ENCODE data around the gene CPNE5.
"Not testable (repeated sequence)": the region's sequence is repeated elsewhere in the genome, so short reads cannot be mapped to it uniquely, and the experiment has no call there.

The CPNE5 gene

DNA sequence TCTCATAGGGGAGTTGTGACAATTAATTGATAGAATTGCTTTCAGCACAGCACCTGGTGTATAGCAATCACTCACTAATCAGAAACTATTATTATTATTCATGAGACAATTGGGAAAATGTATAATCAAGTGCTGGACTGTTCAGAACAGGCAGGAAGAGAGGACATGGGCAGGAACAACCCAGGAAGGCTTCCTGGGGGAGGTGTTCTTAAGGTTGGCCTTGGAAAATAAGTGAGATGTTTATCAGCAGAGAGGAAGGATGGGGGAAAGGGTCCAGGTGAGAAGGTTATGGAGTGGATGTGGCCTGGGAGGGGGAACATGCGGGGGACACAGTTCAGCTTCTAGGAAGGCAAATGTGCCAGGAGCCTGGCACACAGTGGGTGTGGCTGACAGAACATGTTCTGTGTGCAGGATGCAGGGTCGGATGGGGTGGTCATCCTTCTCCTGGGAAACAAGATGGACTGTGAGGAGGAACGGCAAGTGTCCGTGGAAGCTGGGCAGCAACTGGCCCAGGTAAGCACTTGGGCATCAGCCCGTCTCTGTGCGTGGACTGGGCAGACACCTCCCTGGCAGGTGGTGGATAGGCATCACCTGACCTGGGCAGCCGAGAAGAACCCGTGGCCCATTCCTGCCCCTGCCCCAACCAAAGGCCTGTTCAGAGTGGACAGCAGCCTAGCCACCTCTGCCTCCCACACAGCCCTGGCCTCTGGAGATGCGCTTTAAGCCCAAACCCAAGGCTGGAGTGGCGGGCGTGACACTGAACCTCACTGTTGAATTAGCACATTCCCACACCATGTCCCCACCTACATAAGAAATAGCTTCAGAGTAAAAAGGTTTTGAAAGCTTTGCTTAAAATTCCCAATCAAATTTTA is 110.7 kb downstream of the CPNE5 start:
- DNase-seq (ENCODE audit: low read depth, low spot score): no peak

DNA sequence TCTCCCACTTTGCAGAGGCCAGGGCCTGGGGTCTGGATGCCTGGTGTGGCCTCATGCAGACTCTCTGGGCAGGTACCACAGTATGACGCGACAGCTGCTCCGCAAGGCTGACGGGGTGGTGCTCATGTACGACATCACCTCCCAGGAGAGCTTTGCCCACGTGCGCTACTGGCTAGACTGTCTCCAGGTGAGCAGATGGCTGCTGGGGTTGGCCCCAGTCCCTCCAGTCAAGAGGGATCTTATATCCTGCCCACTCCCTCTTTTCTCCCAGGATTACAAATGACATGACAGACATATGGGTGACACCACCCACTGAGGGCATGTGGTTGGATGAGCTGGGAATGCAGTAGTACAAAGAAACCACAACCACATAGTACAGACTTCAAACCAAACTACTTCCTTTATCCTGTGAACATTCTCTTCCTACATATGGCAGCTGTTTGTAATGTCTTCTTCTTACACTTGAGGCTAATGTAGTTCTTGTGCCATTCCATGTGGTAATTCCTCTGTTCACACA is 111.7 kb downstream of the CPNE5 start:
- peak; percentile 50 for DNase-seq (ENCODE audit: low read depth, low spot score)

- DNase-seq (ENCODE audit: low read depth, low spot score): no peak
Observed at GRCh38 chr6:36725581-36725980, 113.7 kb downstream of the CPNE5 start.

DNA sequence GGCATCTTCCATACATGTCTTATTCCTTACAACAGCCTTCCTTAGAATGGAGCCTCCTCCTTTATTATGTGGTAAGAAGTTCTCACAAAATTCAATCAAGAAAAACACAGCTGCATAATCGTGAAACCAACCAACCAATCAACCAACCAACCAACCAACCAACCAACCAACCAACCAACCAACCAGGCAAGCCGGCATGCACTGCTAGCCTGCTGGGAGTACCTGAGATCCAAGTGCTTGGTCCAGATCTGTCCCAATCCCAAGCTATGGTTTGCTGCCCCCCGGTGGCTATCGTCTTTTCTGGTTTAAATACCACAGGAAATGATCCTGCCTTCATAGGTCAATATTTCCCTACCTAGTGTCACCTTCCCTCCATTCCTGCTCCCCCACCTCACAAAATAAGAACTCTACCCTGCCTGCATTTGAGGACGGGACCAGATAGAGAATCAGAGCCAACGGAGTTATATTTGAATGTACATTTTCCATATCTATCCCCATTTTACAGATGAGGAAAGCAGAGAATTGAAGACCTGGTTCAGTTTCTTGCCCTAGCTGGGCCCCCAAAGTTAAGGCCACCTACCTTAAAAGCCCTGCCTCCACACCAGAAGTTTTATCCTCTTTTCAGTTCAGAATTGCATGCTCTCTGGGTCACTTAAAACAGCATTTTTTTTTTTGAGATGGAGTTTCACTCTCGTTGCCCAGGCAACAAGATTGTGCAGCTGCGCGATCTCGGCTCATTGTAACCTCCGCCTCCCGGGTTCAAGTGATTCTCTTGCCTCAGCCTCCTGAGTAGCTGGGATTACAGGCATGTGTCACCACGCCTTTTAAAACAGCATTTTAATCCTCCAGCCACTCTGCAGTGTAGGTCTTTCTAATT is 114.5 kb downstream of the CPNE5 start:
- peak; percentile 76 for DNase-seq (ENCODE audit: low read depth, low spot score)

GRCh38 chr6:36723992-36724391 is 115.3 kb downstream of the CPNE5 start:
- not testable (repeated sequence) for DNase-seq (ENCODE audit: low read depth, low spot score)

DNA sequence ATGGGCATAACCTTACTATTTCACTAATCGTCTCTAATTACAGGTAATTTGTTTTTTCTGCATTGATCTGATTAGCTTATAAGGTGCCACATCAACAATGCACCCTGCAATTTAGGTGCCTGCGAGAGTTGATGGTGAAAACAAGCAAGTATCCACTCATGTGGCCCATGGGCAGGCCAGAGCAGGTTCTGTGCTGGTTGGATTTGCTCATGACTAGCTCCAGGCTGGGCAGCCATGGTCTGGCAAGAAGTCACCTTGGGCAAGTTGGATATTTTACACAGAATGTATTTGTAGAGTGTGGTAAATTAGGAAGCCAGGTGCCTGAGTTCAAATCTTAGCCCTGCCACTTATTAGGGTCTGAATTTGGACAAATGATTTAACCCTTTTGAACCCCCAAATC is 116.4 kb downstream of the CPNE5 start:
- DNase-seq (ENCODE audit: low read depth, low spot score): no peak

- no peak for DNase-seq (ENCODE audit: low read depth, low spot score)
Observed at GRCh38 chr6:36722365-36722764, 116.9 kb downstream of the CPNE5 start.

GRCh38 chr6:36721369-36722140 is 117.7 kb downstream of the CPNE5 start:
- DNase-seq (ENCODE audit: low read depth, low spot score): no peak

DNA sequence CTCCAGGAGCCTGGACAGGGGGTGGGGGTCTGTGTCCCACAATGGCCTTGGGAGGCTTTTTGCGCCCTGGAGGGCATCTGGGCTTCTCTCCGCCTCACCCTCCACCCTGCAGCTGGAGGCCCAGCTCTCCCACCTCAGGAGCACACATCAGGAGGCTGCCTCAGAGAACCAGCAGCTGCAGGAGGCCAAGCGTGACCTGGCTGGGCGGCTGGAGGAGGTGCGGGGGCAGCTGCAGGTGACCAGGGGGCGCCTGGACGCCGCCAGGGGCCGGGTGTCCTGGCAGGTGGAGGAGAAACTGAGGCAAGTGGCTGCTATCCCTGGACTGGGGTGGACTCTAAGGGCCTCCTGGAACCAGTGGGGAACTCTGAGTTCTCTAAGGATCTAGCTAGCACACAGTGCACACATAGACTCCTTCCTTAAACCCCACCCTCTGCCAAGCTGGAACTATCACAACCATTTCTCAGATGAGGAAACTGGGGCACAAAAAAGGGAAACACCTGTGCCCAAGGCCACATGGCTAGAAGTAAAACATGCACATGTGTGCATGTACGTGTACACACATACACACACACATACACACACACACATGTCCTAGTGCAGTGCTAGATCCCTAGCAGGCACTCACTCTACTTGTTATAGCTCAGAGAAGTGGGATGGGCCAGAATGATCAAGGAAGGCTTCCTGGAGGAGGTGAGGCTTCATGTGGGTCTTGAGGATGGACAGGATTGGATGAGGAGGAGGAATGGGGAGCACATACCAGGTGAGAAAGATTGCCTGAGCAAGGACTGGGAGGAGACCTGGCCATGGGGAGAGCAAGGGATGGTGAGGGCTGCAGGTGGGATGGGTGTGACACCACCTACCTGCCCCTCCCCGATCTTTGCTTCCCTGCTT is 118.7 kb downstream of the CPNE5 start:
- no peak for DNase-seq (ENCODE audit: low read depth, low spot score)

GRCh38 chr6:36719126-36719525 is 120.1 kb downstream of the CPNE5 start:
- DNase-seq (ENCODE audit: low read depth, low spot score): no peak

DNA sequence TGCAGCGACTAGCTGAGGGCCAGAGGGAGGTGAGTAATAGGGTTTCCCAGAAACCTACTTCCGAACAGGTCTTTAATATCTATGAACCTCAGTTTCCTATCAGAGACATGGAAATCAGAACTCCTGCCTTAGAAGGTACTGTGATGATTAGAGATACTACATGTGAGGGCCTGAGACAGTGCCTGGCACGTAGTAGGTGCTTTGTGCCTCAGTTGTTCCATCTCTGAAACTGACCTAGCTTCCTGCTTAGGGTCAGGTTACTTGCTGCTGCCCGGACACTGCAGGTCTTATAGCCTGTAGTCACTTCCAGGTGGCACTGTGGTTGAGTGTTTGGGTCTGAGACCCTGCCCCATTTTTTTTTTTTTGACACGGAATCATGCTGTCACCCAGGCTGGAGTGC is 120.7 kb downstream of the CPNE5 start:
- no peak for DNase-seq (ENCODE audit: low read depth, low spot score)

- no peak for DNase-seq (ENCODE audit: low read depth, low spot score)
Observed at GRCh38 chr6:36717871-36718540, 121.2 kb downstream of the CPNE5 start.

DNA sequence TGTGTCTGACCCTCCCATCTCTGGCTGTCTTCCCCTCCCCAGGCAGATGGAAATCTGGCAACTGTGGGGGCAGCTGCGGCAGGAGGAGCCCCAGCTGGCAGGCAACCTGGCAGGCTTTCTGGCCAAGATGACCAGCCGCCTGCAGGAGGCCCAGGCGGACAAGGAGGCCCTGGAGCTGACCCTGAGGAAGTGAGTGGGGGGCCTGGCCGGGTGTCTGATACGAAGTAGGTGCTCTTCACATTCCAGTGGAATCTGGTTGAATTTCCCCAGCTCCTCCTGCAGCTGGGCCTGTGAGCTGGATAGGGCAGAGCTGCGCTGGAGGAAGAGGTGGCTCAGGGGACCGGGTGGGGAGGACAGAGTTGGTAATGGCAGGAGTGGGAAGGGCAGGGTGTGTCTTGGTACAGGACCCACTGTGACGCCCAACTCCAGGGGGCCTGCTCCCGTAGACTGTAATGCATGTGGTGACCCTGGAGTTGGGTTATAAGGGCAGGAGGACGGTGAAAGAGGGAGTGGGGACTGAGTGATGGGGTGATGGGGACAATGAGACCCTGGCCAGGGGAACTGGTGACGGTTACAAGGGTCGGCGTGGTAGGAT is 121.9 kb downstream of the CPNE5 start:
- DNase-seq (ENCODE audit: low read depth, low spot score): no peak

DNA sequence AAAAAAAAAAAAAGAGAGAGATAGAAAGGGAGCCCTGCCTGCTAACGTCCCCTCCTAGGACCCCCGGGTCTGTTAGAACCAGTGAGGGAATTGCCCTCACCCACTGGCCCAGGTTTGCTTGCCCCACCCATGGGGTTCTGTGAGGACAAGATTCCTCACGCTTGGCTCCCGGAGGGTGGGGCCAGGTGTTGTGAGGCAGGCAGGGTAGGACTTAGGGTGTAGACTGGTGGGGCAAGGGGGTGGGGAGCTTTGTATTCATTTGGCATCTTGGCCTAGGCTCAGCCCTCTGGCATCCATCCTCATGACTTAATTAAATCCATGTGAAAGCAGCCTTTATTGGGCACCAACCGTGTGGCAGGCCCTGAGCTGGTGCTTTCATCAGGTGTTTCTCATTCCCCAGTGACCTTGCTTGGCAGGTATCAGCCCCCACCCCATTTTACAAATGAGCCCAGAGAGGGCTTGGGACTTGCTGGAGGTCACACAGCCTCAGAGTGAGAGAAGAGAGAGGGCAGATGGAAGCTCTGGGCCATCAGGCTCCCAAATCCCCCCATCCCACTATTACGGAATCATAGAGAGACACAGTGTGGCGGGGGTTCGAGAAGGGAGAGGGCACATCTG is 122.7 kb downstream of the CPNE5 start:
- DNase-seq (ENCODE audit: low read depth, low spot score): no peak

GRCh38 chr6:36715469-36715868 is 123.8 kb downstream of the CPNE5 start:
- DNase-seq (ENCODE audit: low read depth, low spot score): no peak

DNA sequence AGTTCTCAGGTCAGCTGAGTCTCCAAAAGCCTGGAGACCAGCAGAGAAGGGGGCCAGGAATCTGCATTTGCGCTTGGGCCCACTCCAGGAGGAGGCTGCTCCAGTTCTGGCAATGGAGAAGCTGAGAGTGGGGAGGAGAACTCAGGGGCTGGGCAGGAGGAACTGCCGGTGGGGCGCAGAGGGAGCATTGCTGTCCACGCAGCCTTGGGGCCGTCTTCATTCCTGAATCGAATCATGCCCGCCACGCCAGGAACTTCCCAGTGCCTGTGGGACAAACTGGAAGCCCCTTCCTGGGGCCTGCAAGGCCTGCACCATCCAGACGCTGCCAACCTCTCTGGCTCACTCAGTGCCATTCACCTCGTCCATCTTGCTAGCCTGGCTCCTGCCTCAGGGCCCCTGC is 124.7 kb downstream of the CPNE5 start:
- DNase-seq (ENCODE audit: low read depth, low spot score): no peak

DNA sequence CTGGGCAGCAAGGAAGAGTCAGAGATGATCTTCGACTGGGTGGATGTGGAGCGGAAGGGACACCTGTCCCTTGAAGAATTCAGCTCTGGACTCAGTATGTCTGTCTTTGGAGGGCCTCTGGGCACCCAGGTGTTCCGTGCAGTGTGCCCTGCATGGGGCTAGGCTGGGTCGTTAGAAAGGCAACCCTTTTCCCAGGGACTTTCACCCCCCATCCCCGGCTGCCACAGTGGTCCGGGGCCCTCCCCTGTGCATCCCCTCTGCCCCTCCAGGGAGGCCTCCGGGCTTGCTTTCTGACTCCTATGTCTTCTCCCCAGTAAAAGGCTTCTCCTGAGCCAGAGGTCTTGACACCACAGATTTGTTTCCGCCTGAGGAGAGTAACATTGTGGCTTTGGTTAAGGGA is 125.4 kb downstream of the CPNE5 start:
- no peak for DNase-seq (ENCODE audit: low read depth, low spot score)

DNA sequence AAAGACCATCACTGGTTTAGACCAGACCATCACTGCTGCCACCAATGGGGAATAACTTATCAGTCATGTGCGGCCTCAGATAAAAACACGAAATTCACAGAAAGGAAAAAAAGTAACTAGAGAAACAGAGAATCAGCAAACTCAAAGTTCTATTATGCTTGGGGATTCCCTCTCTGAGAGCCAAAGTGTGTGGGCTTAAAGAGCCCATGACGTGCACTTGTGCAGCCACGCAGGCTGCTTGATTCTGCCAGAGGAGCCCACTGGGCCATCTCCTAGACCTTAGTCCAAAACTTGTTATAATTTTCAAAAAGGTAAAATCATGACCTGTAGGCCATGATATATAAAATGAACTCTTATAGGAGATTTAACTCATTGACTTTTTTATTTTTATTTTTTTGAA is 126.4 kb downstream of the CPNE5 start:
- DNase-seq (ENCODE audit: low read depth, low spot score): no peak

DNA sequence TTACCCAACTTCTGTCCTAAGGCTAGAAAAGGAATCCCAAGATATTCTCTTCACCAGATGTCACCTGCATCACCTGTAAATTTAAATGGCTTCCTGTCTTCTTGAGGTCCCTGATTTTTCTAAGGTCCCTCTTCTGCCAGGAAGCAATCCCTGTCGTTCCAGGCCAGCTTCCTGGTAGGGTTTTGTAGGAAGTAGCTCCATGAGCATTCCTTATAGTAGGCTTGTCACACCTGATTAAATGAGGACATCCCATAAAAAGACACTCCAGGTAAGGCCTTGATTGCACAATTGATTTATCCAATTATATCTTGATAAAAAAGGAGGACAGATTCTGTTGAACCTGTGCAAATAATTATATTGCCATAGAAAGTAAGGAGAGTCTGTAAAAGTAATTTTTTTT is 132.9 kb downstream of the CPNE5 start:
- DNase-seq (ENCODE audit: low read depth, low spot score): no peak

All from astrocyte of the hippocampus (primary cell).